ENCODE measurements around the gene GSN. TPM values are rescaled to one million over a fixed set of nuclear protein-coding genes. Genes with fewer than 3 reads are reported as not detected.

Gene GSN
- total and polyA plus RNA-seq, 7 donors, result 140 to 490 (median 210) TPM

DNA sequence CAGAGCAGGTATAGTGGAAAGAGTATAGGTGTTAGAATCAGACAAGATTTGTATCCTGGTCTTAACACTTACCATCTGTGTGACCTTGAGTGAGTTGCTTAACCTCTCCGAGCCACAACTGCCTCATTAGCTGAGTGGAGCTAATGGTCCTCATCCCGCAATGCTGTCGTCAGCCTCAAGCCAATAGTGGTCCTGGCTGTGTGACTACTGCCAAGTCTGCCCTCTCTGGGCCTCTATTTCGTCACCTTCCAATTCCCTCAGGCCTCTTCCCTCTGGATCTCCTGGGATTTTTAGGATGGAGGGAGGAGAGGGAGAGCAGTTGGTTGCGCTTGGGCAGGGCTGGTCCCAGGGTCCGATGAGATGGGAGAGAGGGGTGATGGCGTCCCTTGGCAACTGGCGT lies 60.5 kb downstream of the GSN start:
- intact Hi-C loops (cut with DNase I), result no loop called here
- H3K27ac ChIP-seq, result peak overlapping the region; percentile 41
- TF ChIP-seq, protein P1, sequence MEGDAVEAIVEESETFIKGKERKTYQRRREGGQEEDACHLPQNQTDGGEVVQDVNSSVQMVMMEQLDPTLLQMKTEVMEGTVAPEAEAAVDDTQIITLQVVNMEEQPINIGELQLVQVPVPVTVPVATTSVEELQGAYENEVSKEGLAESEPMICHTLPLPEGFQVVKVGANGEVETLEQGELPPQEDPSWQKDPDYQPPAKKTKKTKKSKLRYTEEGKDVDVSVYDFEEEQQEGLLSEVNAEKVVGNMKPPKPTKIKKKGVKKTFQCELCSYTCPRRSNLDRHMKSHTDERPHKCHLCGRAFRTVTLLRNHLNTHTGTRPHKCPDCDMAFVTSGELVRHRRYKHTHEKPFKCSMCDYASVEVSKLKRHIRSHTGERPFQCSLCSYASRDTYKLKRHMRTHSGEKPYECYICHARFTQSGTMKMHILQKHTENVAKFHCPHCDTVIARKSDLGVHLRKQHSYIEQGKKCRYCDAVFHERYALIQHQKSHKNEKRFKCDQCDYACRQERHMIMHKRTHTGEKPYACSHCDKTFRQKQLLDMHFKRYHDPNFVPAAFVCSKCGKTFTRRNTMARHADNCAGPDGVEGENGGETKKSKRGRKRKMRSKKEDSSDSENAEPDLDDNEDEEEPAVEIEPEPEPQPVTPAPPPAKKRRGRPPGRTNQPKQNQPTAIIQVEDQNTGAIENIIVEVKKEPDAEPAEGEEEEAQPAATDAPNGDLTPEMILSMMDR (IDR thresholded peaks at IDR 0.05), result no peak
- DNase-seq (no peak), ATAC-seq (no peak)
- H3K36me3 ChIP-seq (ENCODE audit: insufficient read depth in 1 of 2, low read depth in 1 of 2), result peaks cover 6 to 90% of the 10 kb centered on the region in 2 donors
- 71 to 87% (median 74%) methylated on average over 6 to 8 of the region's 8 CpGs for WGBS, 3 donors
- no peaks in the 10 kb centered on the region for H3K27me3 ChIP-seq (ENCODE audit: insufficient read depth in 3 of 3, low read length in 2 of 3)
- H3K4me3 ChIP-seq, result no peak overlapping the region
- H3K4me1 ChIP-seq, result peaks cover 29% of the 10 kb centered on the region
- H3K9me3 ChIP-seq, result no peaks in the 10 kb centered on the region

DNA sequence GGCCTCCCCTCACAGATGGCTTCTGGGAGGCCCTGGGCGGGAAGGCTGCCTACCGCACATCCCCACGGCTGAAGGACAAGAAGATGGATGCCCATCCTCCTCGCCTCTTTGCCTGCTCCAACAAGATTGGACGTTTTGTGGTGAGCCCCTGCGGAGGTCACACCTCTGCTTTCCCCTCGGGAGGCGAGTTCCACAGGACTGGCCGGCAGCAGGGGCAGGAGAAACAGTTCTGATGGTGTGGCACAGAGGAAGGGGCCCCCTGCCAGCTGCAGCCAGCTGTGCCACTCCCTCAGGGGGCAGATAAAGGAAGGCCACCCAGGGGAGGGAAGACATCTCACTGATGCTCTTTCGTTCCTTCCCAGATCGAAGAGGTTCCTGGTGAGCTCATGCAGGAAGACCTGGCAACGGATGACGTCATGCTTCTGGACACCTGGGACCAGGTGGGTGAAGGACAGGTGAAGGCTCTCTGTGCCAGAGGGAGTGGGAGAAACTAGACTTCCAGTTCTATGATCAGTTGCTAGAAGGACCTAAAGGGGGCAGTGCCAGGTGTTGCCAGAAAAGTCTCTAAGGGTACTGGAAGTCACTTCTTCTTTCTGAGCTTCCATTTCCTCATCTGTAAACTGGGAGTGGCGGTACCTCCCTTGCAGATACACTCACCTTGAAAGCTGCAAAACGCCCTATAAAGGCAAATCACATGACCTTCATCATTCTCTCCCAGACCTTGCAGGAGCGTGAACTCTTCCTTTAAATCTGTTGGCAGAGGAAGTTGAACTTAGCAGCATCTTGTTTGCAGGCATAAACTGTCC lies 61.1 kb downstream of the GSN start:
- intact Hi-C loops (cut with DNase I), result no loop called here

DNA sequence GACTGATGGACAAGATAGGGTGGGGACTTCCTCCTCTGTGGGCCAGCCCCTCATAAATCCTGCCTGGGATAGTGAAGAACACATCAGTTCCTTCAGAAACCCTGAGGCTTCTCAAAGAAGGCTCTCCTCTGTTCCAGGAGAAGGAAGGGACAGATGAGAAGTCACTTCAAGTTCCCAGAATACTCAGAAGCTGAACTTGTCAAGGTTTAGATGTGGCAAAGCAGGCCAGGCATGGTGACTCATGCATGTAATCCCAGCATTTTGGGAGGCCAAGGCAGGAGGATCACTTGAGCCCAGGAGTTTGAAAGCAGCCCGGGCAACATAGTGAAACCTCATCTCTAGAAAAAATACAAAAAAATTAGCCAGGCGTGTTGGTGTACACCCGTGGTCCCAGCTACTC lies 63.6 kb downstream of the GSN start:
- 69 to 79% (median 70%) methylated on average over 3 of the region's 3 CpGs for WGBS, 3 donors

More for the DNA sequence above, 61.1 kb downstream of the GSN start:
- WGBS, 3 donors, result 78 to 82% (median 80%) methylated on average over 16 of the region's 16 CpGs
- Histone ChIP-seq H3K9me3 (no peaks in the 10 kb centered on the region), H3K27ac (peak overlapping the region; percentile 41), H3K27me3 (ENCODE audit: insufficient read depth in 3 of 3, low read length in 2 of 3) (no peaks in the 10 kb centered on the region), H3K36me3 (ENCODE audit: insufficient read depth in 1 of 2, low read depth in 1 of 2) (peaks cover 6 to 85% of the 10 kb centered on the region in 2 donors), H3K4me3 (no peak overlapping the region), H3K4me1 (peaks cover 29% of the 10 kb centered on the region)
- no peak for DNase-seq
- TF ChIP-seq, protein P1 (IDR thresholded peaks at IDR 0.05), result no peak
- no peak for ATAC-seq

DNA sequence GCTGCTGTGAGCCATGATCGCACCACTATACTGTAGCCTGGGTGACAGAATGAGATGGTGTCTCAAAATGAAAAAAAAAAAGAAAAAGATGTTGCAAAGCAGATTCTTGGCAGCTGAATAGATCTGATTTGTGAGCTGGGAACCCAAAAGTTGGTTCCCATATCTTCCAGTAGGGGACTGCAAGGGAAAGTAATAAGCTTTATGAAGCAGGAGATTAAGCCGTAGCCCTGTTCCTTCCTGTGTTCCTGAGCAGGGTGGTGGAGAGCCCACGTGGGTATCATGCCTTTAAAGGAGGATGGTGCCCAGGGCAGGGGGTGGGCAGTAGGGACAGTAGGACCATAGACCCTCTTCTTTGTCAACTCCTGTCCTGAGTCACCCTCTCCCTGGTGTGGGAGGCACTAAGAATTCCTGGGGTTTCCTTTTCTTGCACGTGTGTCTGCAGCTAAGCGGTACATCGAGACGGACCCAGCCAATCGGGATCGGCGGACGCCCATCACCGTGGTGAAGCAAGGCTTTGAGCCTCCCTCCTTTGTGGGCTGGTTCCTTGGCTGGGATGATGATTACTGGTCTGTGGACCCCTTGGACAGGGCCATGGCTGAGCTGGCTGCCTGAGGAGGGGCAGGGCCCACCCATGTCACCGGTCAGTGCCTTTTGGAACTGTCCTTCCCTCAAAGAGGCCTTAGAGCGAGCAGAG lies 64.2 kb downstream of the GSN start:
- no peak overlapping the region for H3K4me3 ChIP-seq
- TF ChIP-seq, protein P1 (IDR thresholded peaks at IDR 0.05), result peak; percentile 31
- H3K9me3 ChIP-seq, result no peaks in the 10 kb centered on the region
- ATAC-seq (peak in 3 of 4 donors; percentile 24 to 31 (median 24)), DNase-seq (no peak)
- intact Hi-C loops (cut with DNase I), result no loop called here
- peak overlapping the region; percentile 5 for H3K27ac ChIP-seq
- H3K4me1 ChIP-seq, result peaks cover 12% of the 10 kb centered on the region
- no peaks in the 10 kb centered on the region for H3K27me3 ChIP-seq (ENCODE audit: insufficient read depth in 3 of 3, low read length in 2 of 3)
- H3K36me3 ChIP-seq (ENCODE audit: insufficient read depth in 1 of 2, low read depth in 1 of 2), result peaks cover 6 to 74% of the 10 kb centered on the region in 2 donors
- 68 to 74% (median 70%) methylated on average over 14 of the region's 14 CpGs for WGBS, 3 donors

More for the DNA sequence above, 63.6 kb downstream of the GSN start:
- Histone ChIP-seq H3K4me3 (no peak overlapping the region), H3K4me1 (peaks cover 18% of the 10 kb centered on the region), H3K27ac (peak overlapping the region; percentile 5), H3K27me3 (ENCODE audit: insufficient read depth in 3 of 3, low read length in 2 of 3) (no peaks in the 10 kb centered on the region), H3K9me3 (no peaks in the 10 kb centered on the region), H3K36me3 (ENCODE audit: insufficient read depth in 1 of 2, low read depth in 1 of 2) (peaks cover 6 to 74% of the 10 kb centered on the region in 2 donors)
- intact Hi-C loops (cut with DNase I), result no loop called here
- DNase-seq (no peak), ATAC-seq (peak in 1 of 4 donors; percentile 6)
- TF ChIP-seq, protein P1 (IDR thresholded peaks at IDR 0.05), result no peak
